NCI-H2107 (cell line): ENCODE results near the gene APLP2.
"Not testable (repeated sequence)": the region's sequence is repeated elsewhere in the genome, so short reads cannot be mapped to it uniquely, and the experiment has no call there.

ENCODE experiments used
- DNase-seq: peaks from one replicate; lab custom pipeline; 2025; lab: John Stamatoyannopoulos, UW

Gene APLP2

DNA sequence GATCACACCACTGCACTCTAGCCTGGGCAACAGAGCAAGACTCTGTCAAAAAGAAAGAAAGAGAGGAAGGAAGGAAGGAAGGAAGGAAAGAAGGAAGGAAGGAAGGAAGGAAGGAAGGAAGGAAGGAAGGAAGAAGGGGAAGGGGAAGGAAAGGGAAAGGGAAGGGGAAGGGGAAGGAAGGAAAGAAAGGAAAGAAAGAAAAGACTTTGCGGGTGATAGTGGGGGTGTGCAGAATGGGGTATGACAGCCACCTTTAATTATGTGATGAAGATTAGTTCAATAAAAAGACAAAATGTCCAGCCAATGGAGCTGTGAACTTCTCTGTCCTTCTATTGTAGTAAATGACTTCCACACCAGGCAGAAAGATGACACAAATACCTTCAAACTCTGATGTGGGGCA lies 8.7 kb upstream of the APLP2 start:
- no peak for DNase-seq

DNA sequence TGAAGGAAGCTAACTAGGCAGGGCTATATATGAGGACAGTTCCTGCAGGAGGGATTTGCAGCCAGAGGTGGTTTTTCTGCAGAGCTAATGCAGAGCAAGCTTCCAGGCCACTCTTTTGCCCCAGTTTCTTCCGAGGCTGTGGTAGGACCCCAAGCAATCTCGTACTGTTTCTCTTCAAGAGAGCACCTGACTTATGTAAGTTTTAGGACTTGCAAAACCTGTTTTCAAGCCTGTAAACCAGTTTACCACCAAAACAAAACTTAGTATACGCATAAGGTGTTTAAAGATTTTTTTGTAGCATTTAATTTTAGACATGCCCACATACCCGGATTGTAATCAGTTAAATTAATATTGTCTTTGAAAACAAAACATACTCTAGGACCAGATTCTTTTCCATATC lies 7.7 kb upstream of the APLP2 start:
- DNase-seq: no peak

DNA sequence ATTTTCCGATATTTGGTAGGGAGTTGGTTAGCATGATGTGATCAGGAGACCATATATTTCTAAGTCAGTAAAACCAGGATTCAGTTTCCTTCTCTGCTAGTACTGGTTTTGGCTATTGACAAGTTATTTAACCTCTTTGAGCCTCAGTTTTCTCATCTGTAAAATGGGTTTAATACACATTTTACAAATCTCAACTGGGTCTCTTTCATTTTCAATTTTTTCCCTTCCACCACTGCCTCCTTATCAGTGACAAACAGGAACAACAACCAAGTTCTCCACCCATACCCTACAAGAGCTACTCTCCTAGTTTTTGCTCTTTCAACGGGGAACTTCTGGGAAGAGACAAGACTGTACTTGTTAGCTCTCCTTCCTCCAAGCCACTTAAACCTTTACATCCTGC lies 6.2 kb upstream of the APLP2 start:
- no peak for DNase-seq

DNA sequence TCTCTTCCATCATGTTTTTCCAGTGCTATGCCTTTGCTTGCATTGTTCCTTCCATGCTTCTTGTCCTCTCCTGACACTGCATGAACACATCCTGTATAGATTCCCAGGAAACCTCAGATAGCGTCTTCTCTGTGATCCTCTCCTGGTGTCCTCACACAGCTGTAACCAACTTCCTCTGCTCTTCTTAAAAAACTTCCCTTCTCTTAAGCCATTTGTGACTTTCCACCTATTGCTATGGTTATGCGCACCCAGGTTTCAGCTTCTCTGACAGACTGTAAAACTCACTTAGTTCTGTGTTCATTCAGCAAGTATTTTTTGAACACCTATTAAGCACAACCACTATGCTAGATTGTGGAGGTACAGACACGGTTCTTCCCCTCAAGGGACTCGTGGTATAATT lies 5.1 kb upstream of the APLP2 start:
- no peak for DNase-seq

DNA sequence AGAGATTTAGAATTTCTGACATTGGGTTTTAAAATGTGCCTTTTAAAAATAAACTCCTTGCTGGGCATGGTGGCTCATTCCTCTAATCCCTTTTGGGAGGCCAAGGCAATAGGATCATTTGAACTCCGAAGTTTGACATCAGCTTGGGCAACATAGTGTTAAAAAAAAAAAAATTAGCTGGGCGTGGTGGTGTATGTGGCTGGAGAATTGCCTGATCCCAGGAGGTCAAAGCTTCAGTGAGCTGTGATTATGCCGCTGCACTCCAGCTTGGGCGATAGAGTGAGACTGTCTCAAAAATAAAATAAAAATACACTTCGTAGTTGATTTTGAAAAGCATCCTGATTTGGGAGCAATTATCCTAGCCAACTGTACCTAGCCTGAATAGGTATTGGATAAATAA lies 3.4 kb upstream of the APLP2 start:
- DNase-seq: no peak

DNA sequence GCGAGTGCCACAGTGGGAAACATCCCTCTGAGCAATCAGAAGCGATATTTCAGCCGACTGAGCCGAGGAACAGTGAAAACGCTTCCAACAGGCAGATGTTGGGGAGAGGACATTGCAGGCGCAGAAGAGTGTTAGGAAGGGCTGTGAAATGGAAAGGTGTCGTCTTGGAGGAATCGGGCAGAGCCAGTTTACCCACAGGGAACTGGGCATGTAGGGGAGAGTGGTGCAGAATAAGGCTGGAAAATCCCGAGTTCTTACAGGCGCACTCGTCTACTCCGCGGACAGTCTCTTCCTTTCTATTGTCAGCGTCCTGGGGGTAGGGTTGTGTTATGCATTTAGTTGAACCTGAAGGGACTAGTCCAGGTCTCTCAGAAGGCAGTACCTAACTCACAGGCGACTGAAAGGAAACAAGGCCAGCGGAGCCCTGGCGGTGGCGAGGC lies 1.1 kb upstream of the APLP2 start:
- no peak for DNase-seq

DNA sequence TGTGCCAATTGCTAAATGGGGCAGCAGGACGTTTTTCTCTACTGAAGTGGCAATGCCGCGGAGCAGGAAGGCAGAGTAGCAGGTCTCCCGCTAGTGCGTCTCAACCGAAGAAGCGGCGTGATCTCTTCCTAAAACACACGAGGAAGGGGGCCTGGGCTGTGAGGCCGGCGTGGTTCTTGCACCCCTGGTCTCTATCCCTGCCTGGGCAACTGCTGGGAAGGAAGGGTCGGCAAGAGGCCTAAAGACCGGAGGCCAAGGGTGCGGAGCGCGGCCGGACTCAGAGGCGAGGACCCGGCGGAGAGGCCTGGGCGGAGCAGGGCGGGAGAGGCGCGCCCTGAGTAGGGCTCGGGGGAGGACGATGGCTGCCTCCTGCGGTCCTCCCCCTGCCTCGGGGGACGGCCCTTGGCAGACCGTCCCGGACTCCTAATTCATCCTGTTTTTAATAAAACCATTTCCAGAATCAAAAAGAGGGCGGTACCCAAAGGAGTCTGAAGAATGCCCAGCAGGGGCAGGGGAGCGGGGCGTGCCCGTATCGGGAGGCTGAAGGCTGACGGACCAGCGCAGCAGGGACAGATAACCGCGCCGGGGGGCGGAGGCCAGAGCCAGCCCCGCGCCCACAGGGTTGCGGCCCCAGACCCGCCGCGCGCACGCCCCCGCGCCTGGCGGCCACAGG lies 572 bp upstream of the APLP2 start:
- DNase-seq: no peak

DNA sequence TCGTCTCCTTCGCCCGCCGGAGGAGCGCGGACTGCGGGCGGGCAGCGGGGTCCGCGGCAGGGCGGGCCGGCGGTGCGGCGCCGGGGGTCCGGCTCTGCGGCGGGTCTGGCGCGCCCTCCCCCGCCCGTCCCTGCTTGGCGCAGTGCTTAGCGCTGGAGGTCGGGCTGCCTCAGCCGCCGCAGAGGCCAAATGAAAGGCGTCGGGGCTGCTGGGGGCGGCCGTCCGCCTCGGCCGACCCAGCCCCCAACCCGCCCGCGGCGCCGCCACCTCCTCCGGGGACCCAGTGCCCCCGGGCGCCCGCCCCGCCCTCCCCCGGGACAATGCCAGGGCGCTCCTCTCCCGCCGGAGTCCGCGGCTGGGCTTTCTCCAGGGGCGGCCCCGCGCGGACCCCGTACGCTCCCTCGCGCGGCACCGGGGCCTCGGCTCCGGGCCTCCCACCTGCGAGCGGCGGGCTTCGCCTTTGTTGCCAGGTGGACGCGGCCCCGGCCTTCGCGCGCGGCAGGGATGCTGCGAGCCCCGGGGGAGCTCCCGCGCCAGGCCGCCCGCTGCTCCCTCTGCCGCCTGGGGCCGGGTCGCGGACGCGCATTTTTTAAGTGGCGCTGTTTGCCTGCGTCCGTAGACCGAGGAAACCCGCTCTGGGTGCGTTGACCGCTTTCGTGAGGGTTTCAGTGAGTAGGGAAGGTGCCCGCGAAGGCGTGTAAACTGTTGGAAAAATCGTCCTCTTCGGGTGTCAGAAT lies 583 bp downstream of the APLP2 start:
- DNase-seq: no peak

DNA sequence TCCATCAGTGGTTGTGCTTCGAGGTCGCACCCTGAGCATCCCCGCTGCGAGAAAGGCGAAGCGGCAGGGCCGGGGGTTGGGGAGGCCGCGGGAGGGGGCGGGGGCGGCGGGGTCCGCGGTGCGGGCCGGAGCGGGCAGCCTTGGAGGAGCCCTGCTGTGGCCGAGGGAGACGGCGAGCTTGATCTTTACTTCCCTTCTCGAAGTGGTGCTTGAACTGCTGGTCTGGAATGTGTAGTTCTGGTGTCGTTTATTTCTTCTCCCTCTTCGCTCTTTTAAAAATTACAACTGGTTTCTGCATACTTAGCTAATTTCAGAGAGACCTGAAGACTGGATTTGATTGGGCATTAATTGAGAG lies 1.1 kb downstream of the APLP2 start:
- no peak for DNase-seq

DNA sequence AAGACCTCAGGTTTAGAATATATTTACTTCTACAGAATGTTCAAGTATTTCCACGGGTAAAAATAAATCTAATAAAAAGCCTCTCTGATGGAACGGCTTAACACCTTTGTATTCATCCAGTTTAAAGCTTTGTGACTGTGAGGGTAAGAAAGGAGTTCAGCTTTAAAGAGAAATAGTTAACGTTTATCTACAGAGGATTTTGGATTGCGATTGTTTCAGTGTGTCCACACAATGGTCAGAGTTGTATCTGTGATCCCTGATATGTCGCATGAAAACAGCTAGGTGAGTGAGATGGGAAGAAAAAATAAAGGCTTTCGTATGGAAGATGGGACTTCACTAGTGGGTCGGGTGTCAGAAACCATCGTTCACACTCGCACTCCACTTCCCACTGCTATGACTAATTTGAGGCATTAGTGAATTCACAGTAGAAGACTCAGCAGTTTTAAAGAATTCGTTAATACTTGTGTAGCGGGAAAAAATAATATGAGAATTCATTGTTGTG lies 1.6 kb downstream of the APLP2 start:
- no peak for DNase-seq

DNA sequence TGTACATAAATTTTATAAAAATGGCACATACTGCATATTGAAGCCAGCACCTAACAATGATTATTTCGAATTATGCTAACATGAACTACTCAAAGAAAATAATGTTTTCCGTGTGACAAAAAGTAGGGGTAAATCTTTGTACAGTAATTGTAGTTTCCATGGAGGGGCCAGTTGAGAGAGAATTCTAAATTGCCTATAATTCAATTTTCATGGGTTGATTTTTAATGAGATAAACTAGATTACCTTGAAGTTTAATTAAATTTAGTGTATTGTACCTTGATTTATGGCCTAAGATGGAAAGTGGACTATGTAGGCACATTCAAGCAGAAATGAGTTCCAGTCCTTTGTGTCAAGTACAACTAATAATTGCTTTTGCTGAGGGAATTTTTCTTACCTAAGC lies 5.0 kb downstream of the APLP2 start:
- no peak for DNase-seq

DNA sequence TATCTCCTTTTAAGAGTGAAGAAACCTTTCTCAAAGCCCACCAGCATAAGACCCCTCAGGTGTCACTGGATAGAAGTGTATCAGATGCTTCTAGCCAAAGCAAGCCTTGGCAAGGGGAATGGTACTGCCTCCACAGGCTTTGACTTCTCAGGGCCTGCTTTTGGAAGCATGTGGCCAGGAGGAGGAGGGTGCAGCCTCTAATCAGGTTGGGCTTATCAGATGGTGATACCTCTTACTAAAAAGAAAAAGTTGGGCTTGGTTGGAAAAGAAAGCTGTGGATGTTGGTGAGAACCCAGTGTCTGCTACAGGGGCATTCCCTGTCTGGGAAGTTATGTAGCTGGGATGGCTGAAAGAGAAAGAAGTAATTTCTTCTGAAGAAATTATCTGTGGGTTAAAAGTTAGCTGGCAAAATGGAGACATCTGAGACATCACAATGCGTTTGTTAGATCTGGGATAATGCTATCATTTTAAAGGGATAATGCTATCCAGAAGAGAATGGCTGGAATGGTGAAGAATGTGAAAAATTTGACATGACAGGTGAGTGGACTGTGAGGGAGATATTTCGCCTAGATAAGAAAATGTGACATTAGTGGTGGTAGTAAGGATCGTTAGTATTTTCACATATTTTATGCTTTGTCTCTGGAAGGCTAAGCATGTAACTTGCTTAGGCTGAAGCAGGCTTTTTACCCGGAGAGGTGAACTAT lies 7.2 kb downstream of the APLP2 start:
- DNase-seq: no peak

DNA sequence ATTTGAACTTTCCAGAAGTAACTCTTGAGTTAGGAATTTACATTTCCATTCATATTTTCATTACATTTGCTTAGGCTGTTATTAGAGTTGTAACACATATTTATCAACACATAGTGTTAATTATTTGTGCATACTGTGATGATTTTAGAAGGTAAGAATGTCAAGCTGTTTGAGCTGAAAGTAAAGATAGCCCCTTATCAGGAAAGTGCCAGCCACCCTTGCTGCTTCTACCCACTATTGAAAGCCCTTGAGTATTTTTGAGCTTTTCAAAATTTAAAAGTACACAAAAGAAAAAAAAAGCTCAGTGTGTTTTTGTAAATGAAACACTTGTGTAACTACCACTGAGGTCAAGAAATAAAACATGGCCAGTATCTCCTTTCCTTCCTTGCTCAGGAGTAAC lies 8.0 kb downstream of the APLP2 start:
- DNase-seq: no peak

DNA sequence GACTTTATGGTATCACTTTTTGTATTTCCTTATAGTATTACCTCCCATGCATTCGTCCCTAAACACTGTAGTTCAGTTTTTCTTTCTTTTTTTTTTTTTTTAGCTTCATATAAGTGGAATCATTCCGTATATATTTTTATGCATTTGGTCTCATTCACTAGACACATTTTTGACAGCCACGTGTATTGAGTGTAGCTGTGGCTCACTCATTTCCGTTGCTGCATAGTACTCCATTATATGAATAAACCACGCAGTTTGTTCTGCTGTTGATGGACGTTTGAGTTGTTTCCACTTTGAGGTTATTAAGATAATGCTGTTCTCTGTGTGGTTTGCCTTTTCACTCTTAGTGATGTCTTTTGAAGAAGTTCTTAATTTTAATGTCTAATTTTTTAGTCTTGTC lies 8.4 kb downstream of the APLP2 start:
- no peak for DNase-seq

DNA sequence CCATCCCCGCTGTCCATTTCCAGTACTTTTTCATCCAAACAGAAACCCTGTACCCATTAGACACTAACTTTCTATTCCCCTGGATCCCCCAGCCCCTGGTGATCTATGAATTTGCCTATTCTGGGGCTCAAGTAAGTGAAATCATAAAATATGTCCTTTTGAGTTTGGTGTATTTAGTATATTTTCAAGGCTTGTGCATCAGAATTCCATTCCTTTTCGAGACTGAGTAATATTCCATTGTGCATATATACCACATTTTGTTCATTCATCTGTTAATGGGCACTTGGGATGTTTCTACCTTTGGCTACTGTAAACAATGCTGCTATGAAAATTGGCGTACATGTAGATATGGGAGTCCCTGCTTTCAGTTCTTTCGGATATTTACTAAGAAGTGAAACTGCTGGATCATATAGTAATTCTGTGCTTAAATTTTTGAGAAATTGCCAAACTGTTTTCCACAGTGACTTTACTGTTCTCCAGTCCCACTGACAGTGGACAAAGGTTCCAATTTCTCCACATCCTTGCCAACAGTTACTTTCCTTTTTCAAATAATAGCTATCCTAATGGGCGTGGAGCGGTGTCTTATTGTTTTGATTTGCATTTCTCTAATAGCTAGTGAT lies 16.1 kb downstream of the APLP2 start:
- DNase-seq: no peak

DNA sequence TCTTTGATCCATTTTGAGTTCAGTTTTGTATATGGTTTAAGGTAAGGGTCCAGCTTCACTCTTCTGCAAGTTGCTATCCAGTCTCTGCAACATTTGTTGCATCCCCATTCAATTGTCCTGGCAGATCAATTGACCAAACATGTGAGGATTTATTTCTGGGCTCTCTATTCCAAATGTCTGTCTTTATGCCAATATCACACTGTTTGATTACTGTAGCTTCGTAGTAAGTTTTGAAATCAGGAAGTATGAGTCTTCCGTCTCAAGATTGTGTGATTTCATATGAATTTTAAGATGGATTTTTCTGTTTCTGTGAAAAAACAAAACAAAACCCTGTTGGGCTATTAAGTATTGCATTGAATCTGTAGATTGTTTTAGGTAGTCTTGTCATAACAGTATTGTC lies 17.0 kb downstream of the APLP2 start:
- DNase-seq: no peak

DNA sequence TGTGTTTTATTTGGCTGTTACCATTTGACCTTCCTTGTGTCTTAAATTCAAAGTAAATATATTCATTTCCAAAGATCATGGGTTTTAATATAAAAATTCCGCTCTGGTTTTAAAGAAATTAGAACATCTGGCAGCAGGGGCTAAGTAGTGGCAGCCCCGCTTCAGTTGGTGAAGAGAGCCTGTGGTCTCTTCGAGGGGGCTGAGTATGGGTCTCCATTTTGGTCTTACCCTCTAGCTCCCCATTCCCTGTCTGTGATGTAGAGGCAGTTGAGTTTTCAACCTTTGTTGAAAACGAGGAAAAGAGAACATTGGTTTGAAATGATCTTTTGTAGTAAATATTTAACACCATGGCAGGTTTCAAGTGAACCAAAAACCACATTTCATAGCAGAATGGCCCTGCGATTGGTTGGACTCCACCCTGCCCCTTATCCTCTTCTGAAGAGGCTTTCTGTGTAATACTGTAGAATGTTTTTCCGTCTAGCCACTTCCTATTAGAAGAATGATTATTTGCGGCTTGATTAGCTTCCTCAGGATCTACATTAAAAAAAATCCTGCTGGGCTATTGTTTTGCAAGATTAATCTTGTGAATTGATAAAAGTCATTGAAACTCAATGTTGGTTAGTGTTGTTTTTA lies 17.7 kb downstream of the APLP2 start:
- DNase-seq: no peak

DNA sequence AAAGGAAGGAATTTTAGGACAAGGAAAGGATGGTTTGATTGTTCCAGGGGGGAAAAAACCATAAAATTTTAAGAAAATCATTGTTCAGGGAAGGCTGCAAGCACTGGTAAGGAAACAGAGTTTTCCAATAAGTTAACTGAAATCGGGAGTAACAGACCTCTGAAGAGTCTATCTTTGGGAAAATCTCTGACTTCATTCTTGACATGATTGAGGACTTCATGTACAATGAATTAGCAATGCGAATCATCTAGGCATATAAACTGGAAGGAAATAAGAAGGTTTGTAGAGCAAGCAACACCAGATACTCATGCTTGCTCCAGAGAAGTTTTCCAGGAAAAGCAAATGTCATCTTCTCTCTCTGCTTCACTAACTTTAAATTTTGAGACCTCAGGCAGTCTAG lies 18.5 kb downstream of the APLP2 start:
- DNase-seq: no peak

DNA sequence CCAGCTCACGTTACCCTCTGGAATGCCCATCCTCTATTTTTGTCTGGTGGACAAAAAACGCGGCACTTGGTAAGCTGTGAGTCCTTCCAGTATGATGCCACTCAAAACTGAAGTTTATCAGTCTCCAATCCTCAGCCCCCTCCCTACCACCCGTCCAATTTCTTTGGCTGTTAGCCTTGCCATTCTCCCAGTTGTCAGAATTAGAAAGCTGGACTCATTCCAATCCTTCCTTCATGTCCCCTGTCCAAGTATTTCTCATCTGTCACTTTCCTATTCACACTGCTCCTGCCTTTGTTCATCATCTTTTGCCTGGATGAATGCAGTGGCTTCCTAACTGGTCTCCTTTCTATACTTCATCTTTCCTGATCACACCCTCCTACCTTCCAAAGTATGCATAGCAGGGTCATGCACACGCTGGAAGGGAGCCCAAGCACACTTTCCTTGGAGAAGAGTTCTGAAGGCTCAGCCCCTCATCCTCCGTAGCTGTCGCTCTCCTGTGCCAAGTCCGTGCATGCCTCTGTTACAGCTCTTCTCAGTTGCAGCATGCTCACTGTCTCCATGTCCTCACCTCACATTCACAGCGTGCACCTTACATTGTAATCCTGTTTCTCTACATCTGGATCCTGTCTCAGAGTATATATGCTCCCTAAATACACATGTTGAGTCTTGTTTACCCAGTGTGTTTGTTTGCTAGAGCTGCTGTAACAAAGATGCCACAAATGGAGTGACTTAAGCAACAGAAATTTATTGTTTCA lies 19.4 kb downstream of the APLP2 start:
- no peak for DNase-seq

DNA sequence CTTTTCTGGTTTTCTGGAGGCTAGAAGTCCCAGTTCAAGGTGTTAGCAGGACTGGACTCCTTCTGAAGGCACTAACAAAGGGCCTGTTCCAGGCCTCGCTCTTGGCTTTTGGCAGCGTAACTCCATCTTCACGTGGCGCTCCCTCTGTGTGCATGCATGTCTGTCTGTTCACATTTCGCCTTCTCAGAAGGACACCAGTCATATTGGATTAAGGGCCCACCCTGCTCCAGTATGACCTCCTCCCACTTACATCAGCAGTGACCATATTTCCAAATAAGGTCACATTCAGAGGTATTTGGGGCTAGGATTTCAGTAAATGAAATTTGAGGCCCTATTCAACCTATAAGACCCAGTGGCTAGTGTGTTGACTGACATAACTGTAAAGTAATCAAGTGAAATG lies 20.0 kb downstream of the APLP2 start:
- DNase-seq: no peak

DNA sequence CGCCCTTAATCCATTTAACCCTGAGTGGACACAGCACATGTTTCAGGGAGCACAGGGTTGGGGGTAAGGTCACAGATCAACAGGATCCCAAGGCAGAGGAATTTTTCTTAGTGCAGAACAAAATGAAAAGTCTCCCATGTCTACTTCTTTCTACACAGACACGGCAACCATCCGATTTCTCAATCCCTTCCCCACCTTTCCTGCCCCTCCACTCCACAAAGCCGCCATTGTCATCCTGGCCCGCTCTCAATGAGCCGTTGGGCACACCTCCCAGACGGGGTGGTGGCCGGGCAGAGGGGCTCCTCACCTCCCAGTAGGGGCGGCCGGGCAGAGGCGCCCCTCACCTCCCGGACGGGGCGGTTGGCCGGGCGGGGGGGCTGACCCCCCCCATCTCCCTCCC lies 20.8 kb downstream of the APLP2 start:
- DNase-seq: not testable (repeated sequence)

DNA sequence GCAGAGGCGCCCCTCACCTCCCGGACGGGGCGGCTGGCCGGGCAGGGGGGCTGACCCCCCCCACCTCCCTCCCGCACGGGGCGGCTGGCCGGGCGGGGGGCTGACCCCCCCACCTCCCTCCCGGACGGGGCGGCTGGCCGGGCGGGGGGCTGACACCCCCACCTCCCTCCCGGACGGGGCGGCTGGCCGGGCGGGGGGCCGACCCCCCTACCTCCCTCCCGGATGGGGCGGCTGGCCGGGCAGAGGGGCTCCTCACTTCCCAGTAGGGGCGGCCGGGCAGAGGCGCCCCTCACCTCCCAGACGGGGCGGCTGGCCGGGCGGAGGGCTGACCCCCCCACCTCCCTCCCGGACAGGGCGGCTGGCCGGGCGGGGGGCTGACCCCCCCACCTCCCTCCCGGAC lies 21.5 kb downstream of the APLP2 start:
- DNase-seq: not testable (repeated sequence)
